DND-41 (cell line): Measurements from ENCODE around the gene OR10G3.

Experiments used
- ATAC-seq: fragments of 200-7000 bp; cut with Tn5 transposase; 3 replicates; pipeline ENCODE4 v1.9.1; 2021; ENCODE audit warnings: low read depth; ENCODE audit not compliant: insufficient read depth
- DNase-seq: peaks from one replicate; pipeline ENCODE4 v3.0.0-alpha.2; 2020
- H2AFZ ChIP-seq: 2 replicates; pipeline ENCODE4 v1.6.0; 2012; ENCODE audit warnings: low read depth, low read length
- H3K27ac ChIP-seq: 2 replicates; pipeline ENCODE4 v1.5.1; 2012; ENCODE audit warnings: low read length, inconsistent platforms
- H3K27me3 ChIP-seq: fragments of 200-600 bp; sonication (generic); 2 replicates; pipeline ENCODE4 v1.6.0; 2012; ENCODE audit warnings: low read length, mild to moderate bottlenecking, inconsistent platforms; ENCODE audit not compliant: insufficient read depth, poor library complexity
- H3K36me3 ChIP-seq: 2 replicates; pipeline ENCODE4 v1.5.1; 2012; ENCODE audit warnings: low read length, inconsistent platforms; ENCODE audit not compliant: insufficient read depth
- H3K4me1 ChIP-seq: 2 replicates; pipeline ENCODE4 v1.5.1; 2012; ENCODE audit warnings: mild to moderate bottlenecking, low read length; ENCODE audit not compliant: insufficient read depth
- H3K4me2 ChIP-seq: 2 replicates; pipeline ENCODE4 v1.6.0; 2012; ENCODE audit warnings: mild to moderate bottlenecking, moderate library complexity, low read length, inconsistent platforms; ENCODE audit not compliant: insufficient read depth
- H3K4me3 ChIP-seq, 2 experiments: fragments of 200-600 bp in 1 of 2; shearing (Covaris generic) in 1 of 2; 2 replicates each; pipeline ENCODE4 v1.5.1; 2012 to 2016; ENCODE audit warnings: inconsistent platforms in 2 of 2, low read length in 2 of 2, mild to moderate bottlenecking in 2 of 2, low read depth in 1 of 2, moderate library complexity in 1 of 2
- H3K79me2 ChIP-seq: 2 replicates; pipeline ENCODE4 v1.6.0; 2012; ENCODE audit warnings: low read length, inconsistent platforms; ENCODE audit not compliant: insufficient read depth
- H3K9ac ChIP-seq: 2 replicates; pipeline ENCODE4 v1.6.0; 2012; ENCODE audit warnings: low read depth, mild to moderate bottlenecking, inconsistent platforms, low read length, moderate library complexity
- H3K9me3 ChIP-seq: 2 replicates; pipeline ENCODE4 v1.5.1; 2012; ENCODE audit warnings: low read length, moderate library complexity, mild to moderate bottlenecking, inconsistent platforms; ENCODE audit not compliant: insufficient read depth, severe bottlenecking
- H4K20me1 ChIP-seq: 2 replicates; pipeline ENCODE4 v1.6.0; 2012; ENCODE audit warnings: low read length; ENCODE audit not compliant: insufficient read depth
- CTCF ChIP-seq: IDR thresholded peaks from 2 replicates; pipeline ENCODE4 v1.5.1; 2012; ENCODE audit warnings: borderline replicate concordance, low read length, moderate library complexity, mild to moderate bottlenecking; ENCODE audit not compliant: poor library complexity, severe bottlenecking; ENCODE audit errors: extremely low read depth
- EZH2 ChIP-seq: IDR thresholded peaks from 3 replicates; pipeline ENCODE4 v1.6.1; 2012; ENCODE audit warnings: borderline replicate concordance, low read depth, mild to moderate bottlenecking, moderate library complexity, low read length, inconsistent platforms; ENCODE audit not compliant: severe bottlenecking

Gene OR10G3

GRCh38 chr14:21543963-21544362, 35.9 kb downstream of the OR10G3 start:
- Histone ChIP-seq H3K27me3 (peaks cover 6% of the 10 kb centered on the region), H3K4me3 (no peak overlapping the region), H3K4me1 (no peaks in the 10 kb centered on the region), H3K36me3 (no peaks in the 10 kb centered on the region), H3K9ac (no peak overlapping the region), H3K4me2 (no peak overlapping the region), H3K9me3 (no peaks in the 10 kb centered on the region), H3K27ac (no peak overlapping the region), H2AFZ (no peak overlapping the region), H3K79me2 (no peaks in the 10 kb centered on the region), H4K20me1 (no peaks in the 10 kb centered on the region)
- no peak for TF ChIP-seq CTCF
- no peak for TF ChIP-seq EZH2
- no peak for ATAC-seq
- DNase-seq: no peak

- no peak for TF ChIP-seq EZH2
- no peak for TF ChIP-seq CTCF
- H3K36me3 ChIP-seq: no peaks in the 10 kb centered on the region
- no peak overlapping the region for H2AFZ ChIP-seq
- no peak for DNase-seq
- no peaks in the 10 kb centered on the region for H3K79me2 ChIP-seq
- H3K9ac ChIP-seq: no peak overlapping the region
- H3K9me3 ChIP-seq: no peaks in the 10 kb centered on the region
- no peak overlapping the region for H3K27ac ChIP-seq
- peaks cover 6% of the 10 kb centered on the region for H3K27me3 ChIP-seq
- no peaks in the 10 kb centered on the region for H3K4me1 ChIP-seq
- H3K4me2 ChIP-seq: no peak overlapping the region
- H3K4me3 ChIP-seq: no peak overlapping the region
- ATAC-seq: no peak
- no peaks in the 10 kb centered on the region for H4K20me1 ChIP-seq
Observed at GRCh38 chr14:21543521-21543960, 36.3 kb downstream of the OR10G3 start.

DNA sequence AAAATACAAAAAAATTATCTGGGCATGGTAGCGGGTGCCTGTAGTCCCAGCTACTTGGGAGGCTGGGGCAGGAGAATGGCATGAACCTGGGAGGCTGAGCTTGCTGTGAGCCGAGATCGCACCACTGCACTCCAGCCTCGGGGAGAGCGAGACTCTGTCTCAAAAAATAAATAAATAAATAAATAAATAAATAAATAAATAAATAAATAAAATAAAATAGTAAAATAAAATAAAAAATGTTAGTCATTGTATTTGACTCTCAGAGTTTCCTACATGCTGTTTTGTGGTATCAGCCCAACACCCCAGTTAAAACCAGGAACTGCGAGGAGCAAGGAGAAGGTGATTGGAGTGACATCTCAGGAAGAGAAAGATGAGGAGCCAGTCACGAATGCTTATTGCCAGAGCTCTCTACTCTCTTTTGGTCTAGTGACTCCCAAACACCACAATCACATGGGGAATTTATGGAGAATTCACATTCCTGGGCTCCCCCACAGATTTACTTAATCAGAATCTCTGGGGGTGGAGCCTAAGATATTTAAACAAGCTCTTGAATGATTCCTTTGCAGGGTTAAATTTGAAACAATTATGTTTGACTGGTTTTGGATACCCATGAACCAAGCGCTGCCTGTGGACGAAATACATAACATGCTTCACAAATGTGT, 38.3 kb downstream of the OR10G3 start:
- H2AFZ ChIP-seq: no peak overlapping the region
- no peak for TF ChIP-seq EZH2
- TF ChIP-seq CTCF: no peak
- no peaks in the 10 kb centered on the region for H3K9me3 ChIP-seq
- no peaks in the 10 kb centered on the region for H3K79me2 ChIP-seq
- no peak overlapping the region for H3K9ac ChIP-seq
- DNase-seq (no peak), ATAC-seq (no peak)
- no peaks in the 10 kb centered on the region for H3K4me1 ChIP-seq
- no peak overlapping the region for H3K4me3 ChIP-seq
- H3K27ac ChIP-seq: no peak overlapping the region
- no peak overlapping the region for H3K4me2 ChIP-seq
- peaks cover 9% of the 10 kb centered on the region for H3K27me3 ChIP-seq
- H3K36me3 ChIP-seq: no peaks in the 10 kb centered on the region
- no peaks in the 10 kb centered on the region for H4K20me1 ChIP-seq
